Fibroblast of lung (primary cell): Measurements from ENCODE around the gene UTP11. TPM values are rescaled to one million over a fixed set of nuclear protein-coding genes. Genes with fewer than 3 reads are reported as not detected.
A peak's percentile ranks its signal among the peaks of the same experiment; 100 is the strongest.

ENCODE experiments used
- DNase-seq, 2 donors: peaks; one replicate each; pipeline versions ENCODE4 v3.0.0 to v3.0.0-alpha.2; 2010; ENCODE audit warnings: low read depth in 2 of 2
- H2AFZ ChIP-seq: 2 replicates; pipeline ENCODE4 v1.5.1; 2012; ENCODE audit warnings: low read length, control low read depth, inconsistent platforms
- H3K27ac ChIP-seq: 2 replicates; pipeline ENCODE4 v1.5.1; 2011; ENCODE audit warnings: low read length, control low read depth; ENCODE audit not compliant: insufficient read depth
- H3K27me3 ChIP-seq: 2 replicates; pipeline ENCODE4 v1.5.1; 2011; ENCODE audit warnings: mild to moderate bottlenecking, low read length; ENCODE audit not compliant: control insufficient read depth, insufficient read depth
- H3K36me3 ChIP-seq: 2 replicates; pipeline ENCODE4 v1.5.1; 2011; ENCODE audit warnings: low read length; ENCODE audit not compliant: control insufficient read depth, insufficient read depth
- H3K4me1 ChIP-seq: 2 replicates; pipeline ENCODE4 v1.5.1; 2011; ENCODE audit warnings: low read length; ENCODE audit not compliant: control insufficient read depth, insufficient read depth; ENCODE audit errors: extremely low read depth
- H3K4me2 ChIP-seq: 2 replicates; pipeline ENCODE4 v1.5.1; 2011; ENCODE audit warnings: low read length, control low read depth; ENCODE audit not compliant: insufficient read depth; ENCODE audit errors: extremely low read depth
- H3K4me3 ChIP-seq, 4 experiments: fragments of 200-600 bp in 1 of 4; sonication (generic) in 1 of 4; replicated peaks in 1 of 4; 2 replicates each; pipeline ENCODE4 v1.5.1; 2011 to 2016; ENCODE audit warnings: low read length in 4 of 4, low read depth in 3 of 4, mild to moderate bottlenecking in 3 of 4, control low read depth in 2 of 4, inconsistent platforms in 1 of 4, mixed read lengths in 1 of 4; ENCODE audit not compliant: insufficient read depth in 1 of 4; ENCODE audit errors: control extremely low read depth in 1 of 4
- H3K79me2 ChIP-seq: 2 replicates; pipeline ENCODE4 v1.5.1; 2012; ENCODE audit warnings: mild to moderate bottlenecking, low read length, inconsistent platforms; ENCODE audit not compliant: control insufficient read depth, insufficient read depth
- H3K9ac ChIP-seq: 2 replicates; pipeline ENCODE4 v1.5.1; 2011; ENCODE audit warnings: mild to moderate bottlenecking, low read length, control low read depth; ENCODE audit not compliant: insufficient read depth
- H3K9me3 ChIP-seq: 2 replicates; pipeline ENCODE4 v1.5.1; 2012; ENCODE audit warnings: low read depth, low read length; ENCODE audit not compliant: control insufficient read depth, insufficient read depth
- H4K20me1 ChIP-seq: 2 replicates; pipeline ENCODE4 v1.5.1; 2011; ENCODE audit warnings: low read length; ENCODE audit not compliant: control insufficient read depth, insufficient read depth; ENCODE audit errors: extremely low read depth
- EZH2 ChIP-seq: IDR thresholded peaks from 2 replicates; pipeline ENCODE4 v1.5.1; 2012; ENCODE audit warnings: low read length, control low read depth, mild to moderate bottlenecking; ENCODE audit errors: missing control alignments
- polyA plus RNA-seq, 2 donors: library from polyadenylated mRNA; depleted of rRNA in 1 of 2; stranded (reverse) in 1 of 2; unstranded in 1 of 2; fragments of >200 nt; gene quantifications; 2 replicates each; pipeline ENCODE4 v1.2.1, GENCODE V29; 2011 to 2012; ENCODE audit warnings: missing spikeins in 1 of 2
- total RNA-seq: library from RNA; depleted of rRNA; stranded (reverse); fragments of >200 nt; gene quantifications from 2 replicates; pipeline ENCODE4 v1.2.1, GENCODE V29; 2014
- TF ChIP-seq, protein P1 (sequence below), 2 donors: IDR thresholded peaks in 1 of 2; conservative IDR thresholded peaks in 1 of 2; 1 replicate in 1 of 2; 2 replicates in 1 of 2; pipeline ENCODE4 v1.5.1; 2011 to 2012; ENCODE audit warnings: low read length in 2 of 2, control low read depth in 1 of 2, inconsistent platforms in 1 of 2, low read depth in 1 of 2, mild to moderate bottlenecking in 1 of 2

The UTP11 gene
- total and polyA plus RNA-seq, 2 donors (not counting 1 experiment from before 2014, with no cell fraction given): 34.8 to 56.5 TPM

GRCh38 chr1:38063616-38064015, 51.1 kb downstream of the UTP11 start:
- no peak overlapping the region for H3K4me2 ChIP-seq
- no peaks in the 10 kb centered on the region for H3K79me2 ChIP-seq
- no peak overlapping the region for H3K9ac ChIP-seq
- H3K27me3 ChIP-seq: no peaks in the 10 kb centered on the region
- no peak overlapping the region for H3K27ac ChIP-seq
- H3K9me3 ChIP-seq: no peaks in the 10 kb centered on the region
- no peak for DNase-seq
- H2AFZ ChIP-seq: no peak overlapping the region
- H4K20me1 ChIP-seq: no peaks in the 10 kb centered on the region
- no peaks in the 10 kb centered on the region for H3K4me1 ChIP-seq
- no peaks in the 10 kb centered on the region for H3K36me3 ChIP-seq
- no peak overlapping the region for H3K4me3 ChIP-seq
- TF ChIP-seq, protein P1, sequence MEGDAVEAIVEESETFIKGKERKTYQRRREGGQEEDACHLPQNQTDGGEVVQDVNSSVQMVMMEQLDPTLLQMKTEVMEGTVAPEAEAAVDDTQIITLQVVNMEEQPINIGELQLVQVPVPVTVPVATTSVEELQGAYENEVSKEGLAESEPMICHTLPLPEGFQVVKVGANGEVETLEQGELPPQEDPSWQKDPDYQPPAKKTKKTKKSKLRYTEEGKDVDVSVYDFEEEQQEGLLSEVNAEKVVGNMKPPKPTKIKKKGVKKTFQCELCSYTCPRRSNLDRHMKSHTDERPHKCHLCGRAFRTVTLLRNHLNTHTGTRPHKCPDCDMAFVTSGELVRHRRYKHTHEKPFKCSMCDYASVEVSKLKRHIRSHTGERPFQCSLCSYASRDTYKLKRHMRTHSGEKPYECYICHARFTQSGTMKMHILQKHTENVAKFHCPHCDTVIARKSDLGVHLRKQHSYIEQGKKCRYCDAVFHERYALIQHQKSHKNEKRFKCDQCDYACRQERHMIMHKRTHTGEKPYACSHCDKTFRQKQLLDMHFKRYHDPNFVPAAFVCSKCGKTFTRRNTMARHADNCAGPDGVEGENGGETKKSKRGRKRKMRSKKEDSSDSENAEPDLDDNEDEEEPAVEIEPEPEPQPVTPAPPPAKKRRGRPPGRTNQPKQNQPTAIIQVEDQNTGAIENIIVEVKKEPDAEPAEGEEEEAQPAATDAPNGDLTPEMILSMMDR (conservative IDR thresholded peaks at IDR 0.05 in 1 of 2, IDR thresholded peaks at IDR 0.05 in 1 of 2; ENCODE audit: low read depth in 1 of 2, low read length in 2 of 2): no peak
- TF ChIP-seq EZH2: no peak

DNA sequence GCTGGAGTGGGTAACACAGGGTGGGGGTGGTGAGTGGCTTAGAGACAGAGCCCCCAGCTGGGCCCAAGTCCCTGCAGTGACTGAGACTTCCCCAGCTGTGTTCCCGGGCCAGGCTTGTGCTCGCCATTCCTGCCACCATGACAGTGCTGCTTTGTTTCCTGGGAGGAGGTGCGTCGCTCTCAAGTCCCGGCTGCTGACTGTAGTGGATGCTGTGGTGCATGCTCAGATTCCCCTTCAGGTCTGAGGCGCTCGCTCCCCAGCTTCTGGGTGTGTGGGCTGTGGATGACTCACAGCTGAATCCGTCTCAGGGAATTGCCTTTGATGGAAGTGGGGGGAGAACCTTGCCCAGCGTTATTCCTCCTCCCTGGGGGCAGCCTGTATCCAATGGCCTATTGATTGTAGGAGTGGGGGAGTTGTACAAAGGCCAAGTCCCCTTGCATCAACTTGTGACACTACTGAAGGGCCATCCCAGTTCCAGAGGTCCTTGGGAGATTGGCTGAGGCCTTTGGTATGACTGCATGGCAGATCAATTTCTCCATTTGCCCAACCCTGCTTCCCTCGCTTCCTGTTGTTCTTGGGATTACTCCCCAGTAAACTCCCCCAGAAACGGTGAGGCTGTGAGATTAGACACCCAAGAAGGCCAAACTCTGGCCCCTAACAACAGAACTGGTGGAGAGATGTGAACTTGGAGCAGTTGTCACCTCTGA, 51.8 kb downstream of the UTP11 start:
- Histone ChIP-seq H3K9ac (no peak overlapping the region), H3K79me2 (no peaks in the 10 kb centered on the region), H2AFZ (no peak overlapping the region), H3K27me3 (no peaks in the 10 kb centered on the region), H3K36me3 (no peaks in the 10 kb centered on the region), H3K27ac (no peak overlapping the region), H3K4me1 (no peaks in the 10 kb centered on the region), H3K4me2 (no peak overlapping the region), H3K4me3 (no peak overlapping the region), H3K9me3 (no peaks in the 10 kb centered on the region), H4K20me1 (no peaks in the 10 kb centered on the region)
- peak; percentile 32 to 92 for DNase-seq
- TF ChIP-seq, protein P1 (conservative IDR thresholded peaks at IDR 0.05 in 1 of 2, IDR thresholded peaks at IDR 0.05 in 1 of 2; ENCODE audit: low read depth in 1 of 2, low read length in 2 of 2): no peak
- no peak for TF ChIP-seq EZH2

DNA sequence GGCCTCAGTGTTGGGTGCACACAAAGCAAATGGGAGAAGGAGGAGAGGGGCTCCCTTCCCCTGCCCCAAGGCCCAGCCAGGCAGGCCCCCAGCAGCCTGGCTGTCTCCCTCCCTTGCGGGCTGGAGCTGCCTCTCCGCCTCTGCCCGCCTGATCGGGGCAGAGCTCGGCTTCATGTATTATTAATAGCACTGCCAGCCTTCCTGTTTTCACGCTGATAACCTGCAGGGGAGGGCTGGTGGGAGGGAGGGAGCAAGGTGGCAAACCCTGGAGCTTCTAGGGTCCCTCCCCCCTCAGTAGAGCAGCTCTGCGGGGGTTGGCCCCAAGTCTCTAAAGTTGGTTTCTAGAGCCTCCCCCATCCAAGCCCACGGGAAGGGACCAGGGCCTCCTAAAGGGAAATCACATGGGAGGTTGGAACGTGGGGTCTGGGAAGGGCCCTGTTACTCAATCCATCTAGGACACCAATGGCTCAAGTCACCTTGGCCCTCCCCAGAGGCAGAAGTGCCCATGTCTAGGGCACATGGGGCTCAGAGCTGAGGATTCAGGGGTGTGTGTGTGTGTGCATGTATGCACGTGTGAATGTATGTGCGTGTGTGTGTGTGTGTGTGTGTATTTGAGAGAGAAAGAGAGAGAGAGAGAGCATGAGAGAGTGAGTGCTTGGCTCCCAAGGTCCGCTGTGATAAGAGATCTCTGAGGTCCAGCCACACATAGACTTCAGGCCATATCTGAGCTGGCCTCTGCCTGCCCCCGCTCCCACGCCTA, 55.9 kb downstream of the UTP11 start:
- H3K27ac ChIP-seq: no peak overlapping the region
- DNase-seq: no peak
- H3K9ac ChIP-seq: no peak overlapping the region
- no peaks in the 10 kb centered on the region for H3K36me3 ChIP-seq
- H3K4me1 ChIP-seq: no peaks in the 10 kb centered on the region
- H4K20me1 ChIP-seq: no peaks in the 10 kb centered on the region
- no peaks in the 10 kb centered on the region for H3K79me2 ChIP-seq
- no peaks in the 10 kb centered on the region for H3K27me3 ChIP-seq
- H3K4me2 ChIP-seq: no peak overlapping the region
- H3K9me3 ChIP-seq: no peaks in the 10 kb centered on the region
- TF ChIP-seq, protein P1 (conservative IDR thresholded peaks at IDR 0.05 in 1 of 2, IDR thresholded peaks at IDR 0.05 in 1 of 2; ENCODE audit: low read depth in 1 of 2, low read length in 2 of 2): no peak
- TF ChIP-seq EZH2: no peak
- H2AFZ ChIP-seq: no peak overlapping the region
- H3K4me3 ChIP-seq: no peak overlapping the region
